DOHH2 (cell line): Measurements from ENCODE around the gene GCNT2.

Source experiments
- H3F3A ChIP-seq: fragments of 200-600 bp; sonication (generic), shearing (Covaris generic); 2 replicates; pipeline ENCODE4 v1.6.0; 2016; ENCODE audit warnings: antibody characterized with exemption, mild to moderate bottlenecking; ENCODE audit not compliant: control insufficient read depth, insufficient read depth
- H3K27ac ChIP-seq: fragments of 200-600 bp; sonication (generic); 2 replicates; pipeline ENCODE4 v1.5.1; 2014; ENCODE audit warnings: low read depth, mild to moderate bottlenecking, low read length, moderate library complexity
- H3K27me3 ChIP-seq: fragments of 200-600 bp; sonication (generic); 2 replicates; pipeline ENCODE4 v1.6.1; 2014; ENCODE audit warnings: mild to moderate bottlenecking, low read length, mixed read lengths; ENCODE audit not compliant: control insufficient read depth
- H3K36me3 ChIP-seq: fragments of 200-600 bp; sonication (generic); 2 replicates; pipeline ENCODE4 v1.6.1; 2014; ENCODE audit warnings: mild to moderate bottlenecking, low read length, moderate library complexity, mixed read lengths; ENCODE audit not compliant: control insufficient read depth
- H3K4me1 ChIP-seq: fragments of 200-600 bp; sonication (generic); 2 replicates; pipeline ENCODE4 v1.6.1; 2014; ENCODE audit warnings: mild to moderate bottlenecking, low read length, mixed read lengths; ENCODE audit not compliant: control insufficient read depth
- H3K4me2 ChIP-seq: fragments of 200-600 bp; sonication (generic); 2 replicates; pipeline ENCODE4 v1.6.0; 2014; ENCODE audit warnings: mild to moderate bottlenecking, low read length, moderate library complexity
- H3K4me3 ChIP-seq: fragments of 200-600 bp; sonication (generic); 2 replicates; pipeline ENCODE4 v1.5.1; 2014; ENCODE audit warnings: mild to moderate bottlenecking, low read length, mixed read lengths
- H3K79me2 ChIP-seq: fragments of 200-600 bp; sonication (generic); 2 replicates; pipeline ENCODE4 v1.6.1; 2014; ENCODE audit warnings: mild to moderate bottlenecking, low read length, mixed read lengths; ENCODE audit not compliant: control insufficient read depth
- H3K9me2 ChIP-seq: fragments of 200-600 bp; sonication (generic); replicated peaks from 2 replicates; pipeline ENCODE4 v1.6.1; 2014; ENCODE audit warnings: mild to moderate bottlenecking, low read length, mixed read lengths; ENCODE audit not compliant: control insufficient read depth
- H3K9me3 ChIP-seq: fragments of 200-600 bp; sonication (generic); 2 replicates; pipeline ENCODE4 v1.6.1; 2014; ENCODE audit warnings: antibody characterized with exemption, low read length, mixed read lengths; ENCODE audit not compliant: control insufficient read depth, insufficient read depth
- H4K20me1 ChIP-seq: fragments of 200-600 bp; sonication (generic); 2 replicates; pipeline ENCODE4 v1.6.0; 2014; ENCODE audit warnings: low read depth, mild to moderate bottlenecking, antibody characterized with exemption, low read length, moderate library complexity; ENCODE audit not compliant: control insufficient read depth, insufficient read depth
- EZH2phosphoT487 ChIP-seq: fragments of 200-600 bp; sonication (generic); IDR thresholded peaks from 2 replicates; pipeline ENCODE4 v1.6.1; 2017; ENCODE audit warnings: borderline replicate concordance, mild to moderate bottlenecking, antibody characterized with exemption, low read length, moderate library complexity, mixed read lengths
- TF ChIP-seq, protein P1 (sequence below): fragments of 200-600 bp; sonication (generic); IDR thresholded peaks from one replicate; pipeline ENCODE4 v1.5.1; 2014; ENCODE audit warnings: antibody characterized with exemption, mild to moderate bottlenecking, low read depth, low read length; ENCODE audit not compliant: poor library complexity, severe bottlenecking

The GCNT2 gene

GRCh38 chr6:10621847-10622246 lies 100.7 kb downstream of the GCNT2 start:
- TF ChIP-seq EZH2phosphoT487, result no peak
- TF ChIP-seq, protein P1, sequence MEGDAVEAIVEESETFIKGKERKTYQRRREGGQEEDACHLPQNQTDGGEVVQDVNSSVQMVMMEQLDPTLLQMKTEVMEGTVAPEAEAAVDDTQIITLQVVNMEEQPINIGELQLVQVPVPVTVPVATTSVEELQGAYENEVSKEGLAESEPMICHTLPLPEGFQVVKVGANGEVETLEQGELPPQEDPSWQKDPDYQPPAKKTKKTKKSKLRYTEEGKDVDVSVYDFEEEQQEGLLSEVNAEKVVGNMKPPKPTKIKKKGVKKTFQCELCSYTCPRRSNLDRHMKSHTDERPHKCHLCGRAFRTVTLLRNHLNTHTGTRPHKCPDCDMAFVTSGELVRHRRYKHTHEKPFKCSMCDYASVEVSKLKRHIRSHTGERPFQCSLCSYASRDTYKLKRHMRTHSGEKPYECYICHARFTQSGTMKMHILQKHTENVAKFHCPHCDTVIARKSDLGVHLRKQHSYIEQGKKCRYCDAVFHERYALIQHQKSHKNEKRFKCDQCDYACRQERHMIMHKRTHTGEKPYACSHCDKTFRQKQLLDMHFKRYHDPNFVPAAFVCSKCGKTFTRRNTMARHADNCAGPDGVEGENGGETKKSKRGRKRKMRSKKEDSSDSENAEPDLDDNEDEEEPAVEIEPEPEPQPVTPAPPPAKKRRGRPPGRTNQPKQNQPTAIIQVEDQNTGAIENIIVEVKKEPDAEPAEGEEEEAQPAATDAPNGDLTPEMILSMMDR, result no peak

DNA sequence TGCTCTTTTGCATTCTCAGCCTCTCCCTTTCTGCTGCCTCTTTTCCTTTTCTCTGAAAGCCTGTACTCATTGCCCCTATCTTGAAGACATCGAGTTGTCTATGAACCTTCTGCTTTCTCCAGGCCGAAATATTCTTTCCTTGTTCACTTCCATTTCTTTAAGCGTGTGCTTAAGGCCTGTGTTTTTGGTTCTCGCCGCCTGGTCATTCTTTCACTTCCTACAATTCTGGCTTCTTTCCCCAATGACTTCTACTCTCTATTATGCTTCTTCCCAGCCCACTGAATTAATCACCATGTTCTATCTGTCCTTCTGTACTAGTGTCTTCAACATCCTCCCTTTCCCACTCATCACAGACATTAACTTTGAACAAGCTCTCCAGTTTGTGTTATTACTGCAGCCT lies 103.7 kb downstream of the GCNT2 start:
- Histone ChIP-seq H3F3A (no peaks in the 10 kb centered on the region), H3K4me3 (no peak overlapping the region), H3K79me2 (no peaks in the 10 kb centered on the region), H3K9me2 (no peaks in the 10 kb centered on the region), H3K27me3 (no peaks in the 10 kb centered on the region), H4K20me1 (no peaks in the 10 kb centered on the region), H3K4me2 (no peak overlapping the region), H3K27ac (no peak overlapping the region), H3K9me3 (no peaks in the 10 kb centered on the region), H3K4me1 (no peaks in the 10 kb centered on the region), H3K36me3 (peaks cover 35% of the 10 kb centered on the region)
- TF ChIP-seq EZH2phosphoT487, result no peak
- TF ChIP-seq, protein P1, result no peak

More at GRCh38 chr6:10621847-10622246, 100.7 kb downstream of the GCNT2 start:
- H3K9me2 ChIP-seq, result no peaks in the 10 kb centered on the region
- no peaks in the 10 kb centered on the region for H4K20me1 ChIP-seq
- no peak overlapping the region for H3K4me2 ChIP-seq
- peaks cover 33% of the 10 kb centered on the region for H3K36me3 ChIP-seq
- no peaks in the 10 kb centered on the region for H3K27me3 ChIP-seq
- no peak overlapping the region for H3K4me3 ChIP-seq
- H3K27ac ChIP-seq, result no peak overlapping the region
- H3K9me3 ChIP-seq, result no peaks in the 10 kb centered on the region
- H3K79me2 ChIP-seq, result no peaks in the 10 kb centered on the region; the same call in 1 of the 2 replicates
- no peaks in the 10 kb centered on the region for H3F3A ChIP-seq
- H3K4me1 ChIP-seq, result no peaks in the 10 kb centered on the region

GRCh38 chr6:10626154-10626741 lies 105.1 kb downstream of the GCNT2 start:
- Histone ChIP-seq H4K20me1 (no peaks in the 10 kb centered on the region), H3K4me1 (no peaks in the 10 kb centered on the region), H3F3A (no peaks in the 10 kb centered on the region), H3K9me2 (no peaks in the 10 kb centered on the region), H3K27me3 (no peaks in the 10 kb centered on the region), H3K36me3 (peaks cover 33% of the 10 kb centered on the region), H3K4me3 (no peak overlapping the region), H3K79me2 (no peaks in the 10 kb centered on the region), H3K27ac (no peak overlapping the region), H3K4me2 (no peak overlapping the region), H3K9me3 (no peaks in the 10 kb centered on the region)
- TF ChIP-seq EZH2phosphoT487, result no peak
- TF ChIP-seq, protein P1, result no peak
